NCI-H748 (cell line): Measurements from ENCODE around the gene MIER3.

Experiments
- DNase-seq: peaks from one replicate; lab custom pipeline; 2025; ENCODE audit not compliant: unreplicated experiment; lab: John Stamatoyannopoulos, UW

The MIER3 gene

GRCh38 chr5:56900858-56901578, 50.9 kb downstream of the MIER3 start:
- DNase-seq: peak; percentile 48

DNA sequence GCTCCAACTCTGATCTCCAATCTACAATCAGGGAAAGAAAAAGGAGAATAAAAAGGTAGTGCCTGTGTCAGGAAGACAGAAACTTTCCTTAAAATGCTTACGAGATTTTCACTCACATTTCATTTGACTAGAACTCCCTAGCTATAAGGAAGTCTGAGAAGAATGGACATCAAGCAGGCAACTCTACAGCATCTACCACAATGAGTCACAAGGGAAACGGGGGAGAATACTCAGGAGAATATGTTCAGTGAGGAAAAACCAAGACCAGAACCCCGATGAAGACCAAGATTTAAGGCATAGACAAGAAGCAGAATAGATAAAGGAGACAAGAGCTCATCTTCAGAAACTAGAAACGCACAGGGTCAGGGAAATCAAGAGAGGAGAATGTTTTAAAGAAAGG, 51.5 kb downstream of the MIER3 start:
- no peak for DNase-seq

DNA sequence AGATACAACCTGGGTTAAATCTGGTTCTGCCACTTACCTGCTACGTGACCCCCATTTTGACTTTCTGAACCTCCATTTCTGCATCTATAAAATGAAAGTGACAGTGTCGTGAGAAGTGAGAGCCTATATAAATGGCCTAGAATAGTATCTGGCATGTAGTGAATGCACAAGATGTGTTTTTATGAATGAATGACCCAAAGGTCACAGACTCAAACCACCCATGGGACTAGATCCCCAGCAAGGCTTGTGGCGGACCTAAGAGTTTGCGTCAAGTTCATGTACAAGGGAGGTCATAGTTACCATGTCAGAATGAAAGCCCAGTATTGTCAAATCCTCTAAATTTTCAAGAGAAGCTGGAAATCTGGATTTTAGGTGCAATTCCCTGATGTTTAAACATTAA, 53.7 kb downstream of the MIER3 start:
- no peak for DNase-seq

GRCh38 chr5:56896763-56897162, 55.2 kb downstream of the MIER3 start:
- no peak for DNase-seq

DNA sequence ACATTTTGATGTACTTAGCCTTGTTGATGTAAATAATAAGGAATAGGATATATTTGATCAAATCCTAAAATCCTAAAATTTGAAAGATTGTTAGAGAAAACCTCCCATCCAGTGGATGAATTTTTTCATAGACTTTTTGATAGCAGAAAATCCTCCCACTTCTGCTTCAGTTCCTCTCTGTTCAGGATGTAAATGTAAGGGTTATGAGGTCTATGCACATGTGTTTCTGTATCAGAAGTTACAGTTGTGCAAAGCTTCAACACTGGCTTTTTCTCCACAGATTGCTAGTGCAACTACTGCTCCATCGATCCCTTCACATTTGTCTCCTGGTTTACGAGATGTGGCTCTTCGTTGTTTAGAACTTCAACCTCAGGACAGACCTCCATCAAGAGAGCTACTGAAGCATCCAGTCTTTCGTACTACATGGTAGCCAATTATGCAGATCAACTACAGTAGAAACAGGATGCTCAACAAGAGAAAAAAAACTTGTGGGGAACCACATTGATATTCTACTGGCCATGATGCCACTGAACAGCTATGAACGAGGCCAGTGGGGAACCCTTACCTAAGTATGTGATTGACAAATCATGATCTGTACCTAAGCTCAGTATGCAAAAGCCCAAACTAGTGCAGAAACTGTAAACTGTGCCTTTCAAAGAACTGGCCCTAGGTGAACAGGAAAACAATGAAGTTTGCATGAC, 58.5 kb downstream of the MIER3 start:
- no peak for DNase-seq

- no peak for DNase-seq
Observed at GRCh38 chr5:56881571-56881970, 70.4 kb downstream of the MIER3 start.

GRCh38 chr5:56876327-56876726, 75.6 kb downstream of the MIER3 start:
- no peak for DNase-seq

DNA sequence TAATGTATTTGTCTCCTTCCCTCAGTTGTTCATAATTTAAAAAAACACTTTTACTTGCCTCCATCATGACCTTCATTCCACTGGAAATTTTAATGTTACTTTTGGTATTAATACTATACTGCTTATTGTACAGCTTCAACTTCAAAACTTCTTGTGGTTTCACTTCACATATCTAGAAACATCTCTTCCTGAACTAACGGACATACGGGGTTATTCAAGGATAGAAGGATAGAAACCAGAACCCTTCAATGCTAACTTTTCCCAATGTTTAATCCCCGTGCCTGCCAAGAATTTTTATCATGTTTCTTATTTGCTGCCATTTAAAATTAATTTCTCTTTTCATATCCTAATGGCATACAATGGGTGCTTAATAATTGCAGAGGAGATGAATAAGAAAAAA, 78.9 kb downstream of the MIER3 start:
- no peak for DNase-seq

- no peak for DNase-seq
Observed at GRCh38 chr5:56871777-56872176, 80.1 kb downstream of the MIER3 start.
